HG03175 (cell line): ENCODE measurements around the gene RORC.

ENCODE experiments used
- ATAC-seq: cut with Tn5 transposase; IDR thresholded peaks from one replicate; pipeline ENCODE4 v1.9.1; 2021; ENCODE audit warnings: mild to moderate bottlenecking, moderate library complexity; ENCODE audit not compliant: unreplicated experiment

The RORC gene

GRCh38 chr1:151849126-151849525 is 17.5 kb upstream of the RORC start:
- ATAC-seq: no peak

GRCh38 chr1:151847867-151848596 is 16.4 kb upstream of the RORC start:
- no peak for ATAC-seq

GRCh38 chr1:151846686-151847237 is 15.2 kb upstream of the RORC start:
- no peak for ATAC-seq

- ATAC-seq: no peak
Measured at GRCh38 chr1:151846062-151846568, 14.5 kb upstream of the RORC start.

GRCh38 chr1:151843398-151843797 is 11.8 kb upstream of the RORC start:
- no peak for ATAC-seq

- no peak for ATAC-seq
Measured at GRCh38 chr1:151841141-151841540, 9.5 kb upstream of the RORC start.

- ATAC-seq: no peak
Measured at GRCh38 chr1:151840421-151840820, 8.8 kb upstream of the RORC start.

- no peak for ATAC-seq
Measured at GRCh38 chr1:151839457-151840403, 8.1 kb upstream of the RORC start, which contains the start of gene C2CD4D. C2CD4D (minus strand) TSS chr1:151839820; CDS start chr1:151838989, 831 bp downstream.

GRCh38 chr1:151839082-151839412 is 7.4 kb upstream of the RORC start:
- no peak for ATAC-seq

GRCh38 chr1:151838222-151839081 is 6.8 kb upstream of the RORC start:
- ATAC-seq: no peak

- no peak for ATAC-seq
Measured at GRCh38 chr1:151837884-151838221, 6.3 kb upstream of the RORC start.

- no peak for ATAC-seq
Measured at GRCh38 chr1:151837197-151837596, 5.6 kb upstream of the RORC start.

- ATAC-seq: no peak
Measured at GRCh38 chr1:151835596-151835995, 4.0 kb upstream of the RORC start.

- no peak for ATAC-seq
Measured at GRCh38 chr1:151834239-151834638, 2.6 kb upstream of the RORC start.

- no peak for ATAC-seq
Measured at GRCh38 chr1:151833172-151833900, 1.7 kb upstream of the RORC start.

- ATAC-seq: no peak
Measured at GRCh38 chr1:151832318-151832980, 847 bp upstream of the RORC start.

GRCh38 chr1:151831256-151831591 is 378 bp downstream of the RORC start:
- no peak for ATAC-seq

- no peak for ATAC-seq
Measured at GRCh38 chr1:151830055-151830454, 1.5 kb downstream of the RORC start.

GRCh38 chr1:151829352-151830046 is 2.1 kb downstream of the RORC start:
- no peak for ATAC-seq
